ENCODE data around the gene CARS1.
A peak's percentile ranks its signal among the peaks of the same experiment; 100 is the strongest.

Gene CARS1

GRCh38 chr11:3057069-3057963 lies at the start of gene CARS1:
CARS1 (minus strand) TSS chr11:3057423; CDS start chr11:3057367, 56 bp downstream.
- peak; percentile 79 to 91 (median 87) for DNase-seq

DNA sequence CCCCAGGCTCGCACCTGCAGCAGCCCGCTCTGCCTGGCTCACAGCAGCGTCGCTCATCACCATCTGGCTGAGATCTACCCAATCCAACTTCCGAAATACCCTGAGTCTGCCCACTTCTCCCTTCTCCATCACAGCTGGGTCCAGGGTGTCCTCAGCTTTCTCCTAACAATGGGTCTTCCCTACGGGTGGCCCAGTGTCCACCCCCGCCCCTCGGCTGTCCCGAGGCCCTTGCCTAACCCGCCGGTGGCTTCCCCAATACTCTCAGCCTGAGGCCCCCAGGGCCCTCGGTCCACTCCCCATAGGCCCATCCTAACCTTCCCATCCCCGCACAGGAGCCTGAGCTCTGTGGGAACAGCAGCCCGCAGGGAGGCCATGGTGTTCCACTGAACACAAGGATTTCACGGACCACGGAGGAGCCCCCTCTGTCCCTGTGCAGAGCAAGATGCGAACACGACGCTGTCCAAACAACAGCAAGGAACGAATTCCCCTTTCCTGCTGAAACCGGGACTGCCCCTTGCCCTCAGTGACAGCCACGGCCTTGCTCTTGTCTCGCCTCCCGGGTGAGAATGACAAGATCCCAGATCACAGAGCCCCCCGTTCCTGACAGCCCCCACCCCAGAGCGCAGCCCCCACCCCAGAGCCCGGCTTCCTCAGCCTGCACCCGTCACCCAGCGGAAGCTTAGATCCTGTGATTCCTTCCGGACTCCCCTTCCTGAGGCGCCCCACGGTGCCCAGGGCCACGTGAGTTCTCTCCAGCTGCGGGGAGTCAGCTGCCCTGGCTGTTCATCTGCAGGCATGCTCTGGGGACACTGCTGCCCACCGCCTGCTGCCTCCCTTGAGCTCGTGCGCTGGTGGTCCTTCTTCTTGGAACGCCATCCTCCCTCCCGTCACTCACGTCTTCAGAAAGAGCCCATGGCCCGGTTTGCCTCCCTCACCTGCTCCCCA lies 48.8 kb upstream of the CARS1 start:
- no peak for DNase-seq

- no peak for DNase-seq
Observed at GRCh38 chr11:3104961-3105790, 48.0 kb upstream of the CARS1 start.

GRCh38 chr11:3104051-3104714 lies 47.0 kb upstream of the CARS1 start:
- no peak for DNase-seq

GRCh38 chr11:3103076-3103475 lies 45.9 kb upstream of the CARS1 start:
- no peak for DNase-seq

DNA sequence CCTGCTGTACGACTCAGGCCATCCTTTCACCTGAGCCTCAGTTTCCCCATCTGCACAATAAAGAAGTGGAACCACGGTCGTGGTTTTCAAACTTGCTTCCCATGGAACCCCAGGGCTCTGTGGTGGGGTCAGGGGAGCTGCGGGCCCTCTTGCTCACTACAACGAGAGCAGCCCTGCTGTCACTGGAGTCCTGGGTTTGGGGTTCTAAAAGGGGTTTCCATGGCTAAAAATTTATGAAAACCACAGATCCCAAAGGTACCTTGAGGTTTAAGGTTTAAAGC lies 45.4 kb upstream of the CARS1 start:
- no peak for DNase-seq

DNA sequence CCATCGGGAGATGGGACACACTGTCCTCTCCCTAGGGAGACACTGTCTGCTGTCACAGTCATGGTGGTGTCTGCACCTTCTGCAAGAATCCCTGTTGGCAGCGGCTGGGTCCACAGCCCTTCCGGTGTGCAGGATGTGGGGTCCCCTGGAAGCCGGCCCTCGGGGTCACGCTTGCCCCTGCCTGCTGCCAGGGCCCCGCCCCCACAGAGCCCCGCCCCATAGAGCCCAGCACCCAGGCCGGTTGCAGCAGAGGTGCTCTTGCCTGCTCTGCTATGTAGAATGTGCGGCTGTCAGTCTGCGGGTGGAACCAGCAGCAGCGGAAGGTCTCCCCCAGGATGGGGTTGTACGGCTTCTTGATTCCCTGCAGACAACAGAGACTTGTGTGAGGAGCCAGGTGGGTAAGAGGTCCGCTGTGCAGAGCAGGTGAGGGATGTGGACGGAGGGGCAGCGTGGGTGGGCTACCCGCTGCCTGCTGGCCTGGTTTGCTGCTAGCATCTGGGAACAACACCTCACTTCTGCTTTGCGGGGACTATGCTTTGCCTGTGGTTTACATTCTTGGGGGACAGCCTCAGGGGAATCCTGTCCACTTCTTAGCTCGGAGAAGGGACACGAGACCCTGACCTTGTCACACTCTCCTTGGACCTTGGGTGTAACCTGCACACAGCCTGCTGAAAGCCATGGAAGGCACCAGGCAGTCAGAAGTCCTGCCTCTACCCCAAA lies 44.9 kb upstream of the CARS1 start:
- DNase-seq = no peak

DNA sequence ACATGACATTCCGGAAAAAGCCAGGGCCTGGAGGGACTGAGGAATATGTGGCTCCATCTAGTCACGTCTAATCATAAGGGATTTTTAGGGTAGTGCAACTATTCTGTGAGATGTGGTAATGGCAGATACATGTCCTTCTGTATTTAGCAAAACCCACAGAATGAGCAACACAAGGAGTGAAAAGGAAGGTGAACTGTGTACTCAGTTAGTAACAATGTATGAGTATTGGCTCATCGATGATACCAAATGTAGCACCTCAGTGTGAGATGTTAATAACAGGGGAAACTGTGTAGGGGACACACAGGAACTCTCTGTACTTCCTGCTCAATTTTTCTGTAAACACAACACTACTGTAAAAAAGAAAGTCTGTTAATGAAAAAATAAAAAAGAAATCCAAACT lies 42.0 kb upstream of the CARS1 start:
- DNase-seq = no peak

DNA sequence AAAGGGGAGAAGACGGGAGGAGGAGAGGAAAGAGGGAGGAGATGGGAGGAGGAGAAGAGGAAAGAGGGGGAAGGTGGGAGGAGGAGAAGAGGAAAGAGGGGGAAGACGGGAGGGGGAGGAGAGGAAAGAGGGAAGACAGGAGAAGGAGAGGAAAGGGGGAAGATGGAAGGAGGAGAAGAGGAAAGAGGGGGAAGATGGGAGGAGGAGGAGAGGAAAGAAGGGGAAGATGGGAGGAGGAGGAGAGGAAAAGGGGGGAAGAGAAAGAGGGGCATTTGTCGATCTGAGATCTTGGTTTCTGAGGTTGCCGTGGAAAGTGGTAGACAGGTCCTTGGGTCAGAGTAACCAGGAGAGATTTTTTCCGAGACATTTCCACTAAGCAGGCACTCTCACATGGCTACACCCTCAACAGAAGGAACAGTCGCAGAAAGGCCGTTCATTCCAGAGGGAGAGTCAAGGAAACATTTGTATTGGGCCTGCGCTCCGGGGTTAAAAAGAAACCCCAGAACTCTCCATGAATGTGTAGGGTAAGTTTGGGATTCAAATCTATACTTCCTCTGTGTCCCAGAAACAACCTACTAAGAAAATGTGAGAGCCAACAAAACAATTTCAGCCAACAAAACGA lies 39.8 kb upstream of the CARS1 start:
- DNase-seq = no peak

DNA sequence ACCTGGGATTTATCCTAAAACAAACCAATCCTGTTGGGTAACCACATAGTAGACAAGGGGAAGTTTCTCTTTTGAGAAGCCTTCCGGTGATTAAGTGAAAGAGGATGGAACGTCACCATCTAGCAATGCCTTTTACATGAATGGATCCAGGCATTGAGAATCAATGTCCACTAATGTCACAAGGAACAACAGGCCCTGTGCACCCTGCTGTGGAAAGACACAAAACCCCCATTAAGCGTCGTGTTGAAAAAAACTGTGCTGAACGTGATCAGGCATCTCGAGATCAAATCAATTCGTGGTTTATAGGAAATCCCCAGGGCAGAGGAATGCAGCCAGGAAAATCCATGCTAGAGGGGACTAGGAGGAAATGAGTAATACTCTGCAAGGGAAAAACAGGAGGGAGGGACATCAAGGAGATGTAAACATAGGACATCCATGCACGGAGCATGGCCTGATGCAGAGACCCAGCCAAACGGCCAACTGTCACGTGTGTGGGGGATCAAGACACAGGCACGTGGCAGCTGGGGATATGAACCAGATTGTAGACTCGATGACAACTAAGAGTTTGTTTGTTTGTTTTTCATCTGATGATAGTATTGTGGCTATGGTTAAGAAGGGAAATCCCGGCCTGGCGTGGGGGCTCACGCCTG lies 38.6 kb upstream of the CARS1 start:
- DNase-seq = no peak

- no peak for DNase-seq
Observed at GRCh38 chr11:3094223-3094824, 37.1 kb upstream of the CARS1 start.

- DNase-seq = no peak
Observed at GRCh38 chr11:3093281-3094191, 36.3 kb upstream of the CARS1 start.

- no peak for DNase-seq
Observed at GRCh38 chr11:3092603-3093141, 35.4 kb upstream of the CARS1 start.

GRCh38 chr11:3091846-3092602 lies 34.8 kb upstream of the CARS1 start:
- peak in 5 of 6 experiments; percentile 53 to 76 (median 65) for DNase-seq

DNA sequence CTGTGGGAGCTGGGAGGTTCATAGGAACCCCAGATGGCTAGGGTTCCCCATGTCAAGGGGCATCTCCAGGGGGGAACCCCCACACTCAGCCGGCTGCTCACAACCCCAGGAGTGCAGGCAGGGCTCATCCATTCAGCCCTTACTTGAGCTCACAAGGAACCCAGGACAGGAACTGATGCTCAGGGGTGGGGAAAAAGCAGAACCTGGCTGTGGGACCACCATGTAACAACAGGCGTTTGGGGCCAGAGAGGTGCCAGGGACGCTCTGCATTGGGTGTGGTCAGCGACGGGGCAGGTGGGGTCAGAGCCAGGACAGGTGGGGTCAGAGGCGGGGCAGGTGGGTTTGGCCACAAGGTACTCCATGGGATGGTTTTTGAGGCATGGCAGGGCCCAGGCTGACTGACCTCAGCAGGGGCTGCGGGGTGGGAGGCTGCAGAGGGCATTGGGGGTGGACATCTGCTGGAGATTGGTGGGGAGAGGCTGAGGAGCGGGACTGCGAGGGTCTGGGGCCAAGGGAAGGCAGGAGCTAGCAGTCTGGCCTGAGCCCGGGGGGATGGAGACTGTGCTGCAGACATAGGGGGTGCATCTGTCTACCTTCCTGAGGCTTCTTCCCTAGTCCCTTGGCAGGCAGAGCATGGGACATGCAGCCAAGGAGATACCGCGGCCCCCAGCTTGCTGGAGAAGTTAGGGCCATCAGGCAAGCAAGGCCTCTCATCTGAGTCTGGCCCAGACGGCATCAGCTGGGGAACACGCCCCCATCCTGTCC lies 34.0 kb upstream of the CARS1 start:
- DNase-seq = no peak

DNA sequence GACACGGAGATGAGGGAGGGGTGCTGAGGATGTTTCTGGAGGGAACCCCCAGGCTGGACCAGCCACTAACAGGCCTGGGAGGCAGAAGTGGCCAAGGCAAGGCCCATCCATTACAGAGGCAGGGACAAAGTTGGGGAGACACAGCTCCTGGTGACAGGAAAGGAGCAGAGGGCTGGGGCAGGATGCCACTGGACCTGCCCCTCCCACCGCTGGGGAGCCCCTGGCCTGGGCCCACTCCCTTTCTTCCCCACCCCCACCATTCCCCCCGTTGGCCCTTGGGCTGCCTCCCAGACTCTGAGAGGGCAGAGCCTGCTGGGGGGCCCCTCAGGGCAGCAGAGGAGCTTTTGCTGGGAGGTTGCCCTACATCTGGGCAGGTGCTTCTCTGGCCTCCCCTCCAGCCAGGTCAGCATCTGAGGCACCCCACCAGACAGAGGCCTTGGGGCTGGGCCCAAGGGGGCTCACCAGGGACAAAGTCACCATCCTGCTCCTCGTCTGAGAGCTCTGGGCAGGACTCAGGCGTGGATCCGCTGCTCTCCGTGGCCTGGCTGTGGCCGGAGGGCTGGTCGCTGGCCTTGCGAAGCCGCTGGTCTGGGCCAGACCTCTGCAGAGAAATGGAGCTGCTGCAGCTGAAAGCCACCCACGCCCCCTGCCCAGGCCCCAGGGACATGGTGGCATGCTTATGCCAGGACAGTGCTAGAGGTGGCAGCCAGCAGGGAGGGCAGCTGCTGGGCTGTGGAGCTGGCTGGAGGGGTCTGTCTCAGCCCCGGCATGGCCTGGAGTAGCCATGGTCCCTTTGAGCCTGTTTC lies 33.1 kb upstream of the CARS1 start:
- no peak for DNase-seq
